GM21447 (cell line): Measurements from ENCODE around the gene ASTL.

ENCODE experiments used
- ATAC-seq: cut with Tn5 transposase; IDR thresholded peaks from one replicate; pipeline ENCODE4 v1.9.1; 2021; ENCODE audit not compliant: unreplicated experiment

Gene ASTL

DNA sequence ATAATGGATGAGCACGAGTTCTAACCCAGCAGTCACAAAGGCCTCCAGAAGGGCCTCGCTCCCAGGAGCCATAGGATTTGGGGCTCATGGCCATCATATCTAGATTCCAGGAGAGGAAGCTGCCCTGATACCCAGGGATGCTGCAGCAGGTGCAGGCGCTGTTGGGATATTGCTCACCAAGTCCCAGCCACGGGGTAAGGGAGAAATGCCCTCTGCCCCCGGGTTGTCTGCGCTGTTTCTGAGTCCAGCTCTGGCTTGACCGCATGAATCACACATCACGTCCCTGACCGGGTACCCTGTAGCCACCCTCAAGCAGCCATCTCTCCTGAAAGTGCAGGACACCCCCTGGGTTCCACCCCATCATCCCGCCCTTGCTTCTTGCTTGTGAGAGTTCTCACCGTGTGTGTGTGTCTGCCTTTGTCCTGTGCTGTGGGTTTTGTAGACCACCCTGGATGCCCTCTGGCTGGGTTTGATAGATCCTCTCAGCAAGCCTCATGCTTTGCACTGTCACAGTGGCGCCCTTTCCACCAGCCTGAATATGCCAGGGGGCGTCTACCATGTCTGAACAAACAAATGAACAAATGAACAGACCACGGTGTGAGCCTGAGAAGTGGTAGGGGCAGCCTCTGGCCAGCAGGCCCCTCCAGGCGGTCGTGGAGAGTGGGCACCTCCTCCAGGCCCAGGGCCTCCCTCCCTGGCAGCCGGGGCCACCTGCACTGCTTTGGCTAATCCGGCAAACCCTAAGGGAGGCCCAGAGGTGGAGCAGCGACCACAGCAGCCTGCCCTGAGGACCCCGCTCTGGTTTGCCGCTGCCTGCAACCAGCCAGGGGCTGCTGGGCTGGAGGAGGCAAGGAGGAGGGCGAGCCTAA is 54.1 kb downstream of the ASTL start:
- no peak for ATAC-seq

DNA sequence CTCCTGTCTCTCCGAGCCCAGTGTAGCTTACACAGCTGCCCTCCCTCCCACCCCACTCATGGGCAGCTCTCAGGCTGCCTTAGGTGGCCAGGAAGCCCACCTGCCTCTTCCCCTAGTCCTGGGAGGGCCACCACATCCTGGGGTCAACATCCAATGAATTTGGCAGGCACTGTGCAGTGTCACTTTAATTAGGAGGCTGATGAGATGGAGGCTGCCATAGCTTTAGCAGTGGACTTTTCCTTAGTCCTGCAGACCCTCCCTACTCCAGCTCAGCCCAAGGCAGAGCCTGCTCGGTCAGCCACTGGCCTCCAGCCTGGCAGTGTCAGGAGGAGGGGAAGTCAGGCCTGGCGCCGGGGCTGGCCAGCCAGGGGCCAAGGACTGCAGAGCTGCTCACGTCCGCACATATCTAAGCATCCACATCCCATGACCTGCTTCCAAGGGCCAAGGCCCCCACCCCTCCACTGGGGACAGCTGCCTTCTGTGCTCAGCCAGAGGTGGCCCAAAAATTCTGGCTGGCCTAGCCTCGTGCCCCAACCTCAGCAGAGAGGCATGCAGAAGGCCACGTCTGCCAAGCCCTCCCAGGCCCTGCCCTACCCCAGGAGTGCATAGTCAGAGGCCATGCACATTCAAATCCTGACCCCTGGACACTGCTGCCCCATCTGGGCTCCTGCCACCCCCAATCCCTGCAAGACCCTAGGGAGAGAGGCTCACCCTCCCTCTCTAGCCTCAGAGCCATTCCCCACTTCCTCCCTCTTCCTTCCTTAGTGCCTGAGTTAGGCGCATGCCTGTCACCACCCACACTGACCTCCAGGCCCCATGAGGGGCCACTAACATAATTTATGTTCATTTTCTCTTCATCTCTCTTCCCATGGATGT is 55.0 kb downstream of the ASTL start:
- no peak for ATAC-seq

DNA sequence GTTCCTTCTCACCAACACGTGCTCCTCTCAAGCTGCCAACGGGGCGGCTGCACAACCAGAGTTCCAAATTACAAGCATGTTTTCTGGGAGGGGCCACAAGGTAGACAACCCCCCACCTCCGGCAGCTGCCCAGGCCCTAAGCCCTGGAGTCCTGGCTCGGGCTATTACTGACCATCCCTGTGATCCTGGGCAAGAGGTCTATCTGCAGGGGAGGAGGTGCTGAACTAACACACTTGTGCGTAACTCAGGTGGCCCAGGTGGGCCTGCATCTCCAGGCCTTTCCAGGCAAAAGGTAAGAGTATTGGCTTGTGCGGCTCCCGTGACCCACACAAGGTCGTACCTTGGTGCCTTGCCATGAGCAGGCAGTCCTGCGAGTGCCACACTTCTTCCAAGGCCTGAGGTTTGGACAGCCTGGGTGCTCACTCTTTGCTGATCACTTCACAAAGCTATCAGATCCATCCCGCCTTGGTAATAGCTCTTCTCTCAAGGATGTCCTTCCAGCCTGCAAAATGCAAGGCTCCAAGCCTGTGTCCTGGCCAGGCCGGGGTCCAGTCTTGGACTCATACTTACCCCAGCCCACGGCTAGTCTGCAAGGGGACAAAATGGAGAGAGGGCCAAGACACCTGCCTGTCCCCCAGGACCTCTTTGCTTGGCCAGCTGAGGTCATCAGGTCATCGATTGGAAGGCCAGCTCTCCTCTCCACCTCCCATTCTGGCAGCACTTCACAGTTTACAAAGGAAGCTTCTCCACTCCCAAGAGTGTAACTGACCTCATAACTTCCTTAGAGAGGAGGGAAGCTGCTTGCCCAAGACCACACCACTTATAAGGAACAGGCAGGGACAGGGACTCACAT is 55.9 kb downstream of the ASTL start:
- ATAC-seq: no peak

DNA sequence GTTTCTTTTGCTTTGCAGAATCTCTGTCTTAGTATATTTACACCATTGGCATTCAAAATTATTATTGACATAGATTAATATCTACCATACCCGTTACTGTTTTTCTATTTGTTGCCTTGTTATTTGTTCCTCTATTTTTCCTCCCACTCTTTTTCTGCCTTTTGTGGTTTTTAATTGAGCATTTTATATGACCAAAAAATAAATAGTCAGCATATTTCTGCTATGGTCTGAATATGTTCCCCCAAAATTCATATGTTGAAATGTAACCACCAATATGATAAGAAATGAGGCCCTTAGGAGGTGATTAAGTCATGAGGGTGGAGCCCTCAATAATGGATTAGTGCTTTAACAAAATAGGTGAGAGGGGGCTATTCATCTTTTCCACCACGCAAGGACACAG is 57.3 kb downstream of the ASTL start:
- ATAC-seq: no peak

DNA sequence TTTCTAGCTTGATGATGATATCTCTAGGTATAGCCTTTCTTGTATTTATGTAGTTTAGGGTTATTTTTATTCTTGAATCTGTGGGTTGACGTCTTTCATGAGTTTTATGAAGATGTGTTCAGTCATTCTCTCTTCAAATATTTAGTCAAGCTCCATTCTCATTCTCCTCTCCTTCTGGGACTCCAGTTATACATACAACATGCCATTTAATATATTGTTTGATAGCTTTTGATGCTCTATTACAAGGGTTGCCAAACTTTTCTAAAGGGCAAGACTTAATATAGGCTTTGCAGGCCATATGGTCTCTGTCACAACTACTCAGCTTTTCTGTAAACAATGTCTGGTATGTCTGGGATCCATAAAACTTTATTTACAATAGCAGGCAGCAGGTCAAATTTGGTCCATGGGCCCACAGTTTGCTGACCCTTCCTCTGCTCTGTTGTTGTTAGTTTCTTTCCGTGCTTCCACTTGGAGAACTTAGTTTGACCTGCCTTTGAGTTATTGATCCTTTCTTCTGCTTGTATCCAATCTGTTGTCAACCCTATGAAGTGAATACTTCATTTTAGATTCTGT is 63.0 kb downstream of the ASTL start:
- no peak for ATAC-seq

DNA sequence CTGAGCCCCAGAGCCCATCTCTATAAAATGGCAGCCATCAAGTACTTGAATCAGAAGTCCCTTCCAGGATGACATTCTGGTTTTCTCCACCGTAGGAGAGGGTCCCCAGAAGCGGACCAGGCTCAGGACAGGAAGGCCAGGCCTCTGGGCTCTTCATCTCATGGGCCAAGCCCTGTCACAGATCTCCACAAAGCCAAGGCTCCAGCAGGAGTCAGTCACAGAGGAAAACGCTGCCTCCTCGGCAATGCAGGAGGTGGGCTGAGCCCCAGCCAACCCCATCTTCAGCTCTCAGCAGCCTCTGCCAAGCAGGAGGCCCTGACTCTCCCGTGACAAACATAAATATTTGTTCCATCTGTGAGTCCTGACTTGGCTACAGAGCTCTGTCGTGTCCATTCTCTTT is 64.1 kb downstream of the ASTL start:
- ATAC-seq: no peak

DNA sequence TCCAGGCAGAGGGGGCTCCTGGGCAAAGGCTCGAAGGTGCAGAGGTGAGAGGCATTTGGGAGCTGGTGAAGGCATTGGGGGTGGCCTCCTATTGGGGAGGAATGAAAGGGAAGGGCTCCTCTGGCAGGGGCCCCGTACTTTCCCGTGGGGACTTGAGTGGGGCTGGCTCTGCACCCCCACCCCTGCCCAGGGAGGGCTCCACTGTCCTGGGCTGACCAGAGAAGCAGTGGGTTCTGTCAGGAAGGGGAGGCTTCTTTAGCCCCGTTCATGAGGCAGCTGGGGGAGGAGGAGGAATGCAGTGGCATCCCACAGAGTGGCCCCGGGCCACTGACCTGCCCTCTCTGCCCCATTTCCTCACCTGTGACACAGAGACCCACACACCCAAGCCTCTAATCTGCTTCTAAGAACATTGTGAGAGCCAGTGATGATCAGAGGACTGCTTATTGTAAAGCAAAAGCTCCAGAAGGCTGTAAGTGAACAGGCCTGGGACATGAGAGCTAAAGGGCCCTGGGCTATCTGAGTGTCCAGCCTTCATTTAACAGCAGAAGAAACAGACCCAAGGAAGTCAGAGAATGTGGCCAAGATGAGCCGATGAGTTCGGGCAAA is 65.0 kb downstream of the ASTL start:
- no peak for ATAC-seq
